HCT116 (cell line): ENCODE data around the gene FBXO24. TPM values are rescaled to one million over a fixed set of nuclear protein-coding genes. Genes with fewer than 3 reads are reported as not detected.

Source experiments
- ATAC-seq: fragments of 200-7000 bp; cut with Tn5 transposase; 2 replicates; pipeline ENCODE4 v1.9.1; 2020; ENCODE audit warnings: mild to moderate bottlenecking, moderate library complexity
- BruUV-seq: library from RNA; stranded (reverse); fragments of 400-500 nt; replicated peaks from 2 replicates; lab custom pipeline; 2021; lab: Mats Ljungman, UMichigan
- CTCF ChIA-PET: fragments of 300-600 bp; sonication (Branson Sonifier 250); formaldehyde crosslinking; loops from one replicate; lab custom pipeline; 2021; ENCODE audit warnings: antibody characterized with exemption; lab: Charles Lee
- POLR2A ChIA-PET: fragments of 300-600, 350-600 bp; sonication (Branson Sonifier 250); formaldehyde crosslinking; loops from one replicate; lab custom pipeline; 2021; ENCODE audit warnings: antibody characterized with exemption; lab: Charles Lee
- RAD21 ChIA-PET, 2 experiments: fragments of 300-600 bp; sonication (Branson Sonifier 250); formaldehyde crosslinking; loops; one replicate each; lab custom pipeline; 2023; ENCODE audit warnings: low total read pairs in 2 of 2; ENCODE audit not compliant: uncharacterized antibody in 2 of 2, unreplicated experiment in 2 of 2, low non-redundant PET in 1 of 2; lab: Charles Lee
- DNase-seq: peaks from one replicate; pipeline ENCODE4 v3.0.0-alpha.2; 2010; ENCODE audit warnings: low read depth, low spot score
- H2AFZ ChIP-seq: fragments of 200-600 bp; shearing (Covaris generic), sonication (generic); 2 replicates; pipeline ENCODE4 v1.6.1; 2017; ENCODE audit warnings: low read depth, mixed run types, mixed read lengths, antibody characterized with exemption, low read length; ENCODE audit not compliant: poor library complexity, severe bottlenecking
- H3K27ac ChIP-seq: 2 replicates; pipeline ENCODE4 v1.5.1; 2012; ENCODE audit warnings: low read depth, low read length
- H3K27me3 ChIP-seq: fragments of 200-600 bp; sonication (generic); 2 replicates; pipeline ENCODE4 v1.6.1; 2016; ENCODE audit warnings: mixed run types, low read length, mixed read lengths; ENCODE audit not compliant: insufficient read depth
- H3K36me3 ChIP-seq, 2 experiments: fragments of 200-500 bp in 1 of 2; fragments of 200-600 bp in 1 of 2; sonication (Bioruptor generic) in 1 of 2; sonication (generic) in 1 of 2; 2 replicates each; pipeline versions ENCODE4 v1.5.1 to v1.6.1; 2014 to 2016; ENCODE audit warnings: low read length in 2 of 2, inconsistent platforms in 1 of 2, mixed read lengths in 1 of 2, mixed run types in 1 of 2; ENCODE audit not compliant: insufficient read depth in 2 of 2, control insufficient read depth in 1 of 2
- H3K4me1 ChIP-seq, 2 experiments: fragments of 200-600 bp in 1 of 2; sonication (generic) in 1 of 2; 2 replicates each; pipeline versions ENCODE4 v1.5.1 to v1.6.1; 2012 to 2017; ENCODE audit warnings: low read length in 2 of 2, inconsistent platforms in 1 of 2, mild to moderate bottlenecking in 1 of 2, mixed read lengths in 1 of 2, mixed run types in 1 of 2, moderate library complexity in 1 of 2; ENCODE audit not compliant: insufficient read depth in 2 of 2, control insufficient read depth in 1 of 2
- H3K4me2 ChIP-seq: fragments of 200-600 bp; sonication (generic); 2 replicates; pipeline ENCODE4 v1.6.1; 2017; ENCODE audit warnings: mixed run types, low read length, mixed read lengths
- H3K4me3 ChIP-seq, 2 experiments: fragments of 200-600 bp in 1 of 2; sonication (generic) in 1 of 2; replicated peaks in 1 of 2; 2 replicates each; pipeline ENCODE4 v1.5.1; 2011 to 2016; ENCODE audit warnings: low read length in 2 of 2, control low read depth in 1 of 2, low read depth in 1 of 2, mild to moderate bottlenecking in 1 of 2, mixed read lengths in 1 of 2, mixed run types in 1 of 2
- H3K79me2 ChIP-seq: fragments of 200-600 bp; sonication (generic); 2 replicates; pipeline ENCODE4 v1.6.1; 2017; ENCODE audit warnings: mild to moderate bottlenecking, mixed run types, low read length, moderate library complexity, mixed read lengths; ENCODE audit not compliant: insufficient read depth
- H3K9ac ChIP-seq: fragments of 200-600 bp; sonication (generic); 2 replicates; pipeline ENCODE4 v1.6.1; 2016; ENCODE audit warnings: low read length, mixed read lengths
- H3K9me2 ChIP-seq: fragments of 200-600 bp; sonication (generic), shearing (Covaris generic); 2 replicates; pipeline ENCODE4 v1.6.1; 2017; ENCODE audit warnings: mixed run types, mild to moderate bottlenecking, moderate library complexity; ENCODE audit not compliant: insufficient read depth
- H3K9me3 ChIP-seq, 2 experiments: fragments of 200-500 bp in 1 of 2; fragments of 200-600 bp in 1 of 2; sonication (Bioruptor generic) in 1 of 2; sonication (generic) in 1 of 2; 2 replicates each; pipeline ENCODE4 v1.6.1; 2014 to 2017; ENCODE audit warnings: low read length in 2 of 2, mixed read lengths in 2 of 2, inconsistent platforms in 1 of 2, low read depth in 1 of 2, mild to moderate bottlenecking in 1 of 2, mixed run types in 1 of 2, moderate library complexity in 1 of 2; ENCODE audit not compliant: control insufficient read depth in 1 of 2, insufficient read depth in 1 of 2
- H4K20me1 ChIP-seq: fragments of 200-600 bp; sonication (generic), shearing (Covaris generic); 2 replicates; pipeline ENCODE4 v1.6.1; 2017; ENCODE audit warnings: mixed run types, mild to moderate bottlenecking, moderate library complexity; ENCODE audit not compliant: insufficient read depth
- CBX3 ChIP-seq: IDR thresholded peaks from 2 replicates; pipeline ENCODE4 v1.6.1; 2012; ENCODE audit warnings: low read depth
- CTCF ChIP-seq, 3 experiments: fragments of 200-600 bp in 1 of 3; sonication (generic) in 1 of 3; IDR thresholded peaks in 2 of 3; conservative IDR thresholded peaks in 1 of 3; 2 replicates each; pipeline ENCODE4 v1.5.1; 2012 to 2017; ENCODE audit warnings: low read depth in 2 of 3, low read length in 2 of 3, antibody characterized with exemption in 1 of 3, borderline replicate concordance in 1 of 3, control low read depth in 1 of 3, mild to moderate bottlenecking in 1 of 3, mixed read lengths in 1 of 3, mixed run types in 1 of 3, moderate library complexity in 1 of 3; ENCODE audit not compliant: insufficient read depth in 1 of 3
- EGR1 ChIP-seq: IDR thresholded peaks from 2 replicates; pipeline ENCODE4 v1.6.1; 2012; ENCODE audit warnings: low read depth
- ELF1 ChIP-seq: IDR thresholded peaks from 2 replicates; pipeline ENCODE4 v1.6.1; 2012; ENCODE audit warnings: low read depth, borderline replicate concordance
- EZH2 ChIP-seq: fragments of 200-600 bp; sonication (generic); IDR thresholded peaks from 2 replicates; pipeline ENCODE4 v1.6.1; 2017; ENCODE audit warnings: antibody characterized with exemption, mixed run types
- EZH2phosphoT487 ChIP-seq: fragments of 200-600 bp; IDR thresholded peaks from 2 replicates; pipeline ENCODE4 v1.6.1; 2018; ENCODE audit warnings: antibody characterized with exemption, borderline replicate concordance
- FOSL1 ChIP-seq: IDR thresholded peaks from 2 replicates; pipeline ENCODE4 v1.6.1; 2012; ENCODE audit warnings: low read depth
- MAX ChIP-seq: IDR thresholded peaks from 2 replicates; pipeline ENCODE4 v1.6.1; 2012
- POLR2A ChIP-seq: IDR thresholded peaks from 2 replicates; pipeline ENCODE4 v1.7.0; 2011; ENCODE audit warnings: borderline replicate concordance; ENCODE audit not compliant: insufficient read depth, insufficient read length; ENCODE audit errors: extremely low read depth
- POLR2AphosphoS5 ChIP-seq: IDR thresholded peaks from 2 replicates; pipeline ENCODE4 v1.6.1; 2011; ENCODE audit warnings: mild to moderate bottlenecking, low read depth, low read length, moderate library complexity
- RAD21 ChIP-seq: IDR thresholded peaks from 2 replicates; pipeline ENCODE4 v1.6.1; 2012; ENCODE audit warnings: low read depth, mild to moderate bottlenecking
- SIN3A ChIP-seq: IDR thresholded peaks from 2 replicates; pipeline ENCODE4 v1.6.1; 2012; ENCODE audit warnings: low read depth
- SP1 ChIP-seq: IDR thresholded peaks from 2 replicates; pipeline ENCODE4 v1.6.1; 2012; ENCODE audit warnings: low read depth
- SRF ChIP-seq: IDR thresholded peaks from 2 replicates; pipeline ENCODE4 v1.6.1; 2012; ENCODE audit warnings: low read depth
- TCF7L2 ChIP-seq: IDR thresholded peaks from 2 replicates; pipeline ENCODE4 v1.7.0; 2011; ENCODE audit warnings: borderline replicate concordance, inconsistent platforms; ENCODE audit not compliant: insufficient read depth, insufficient read length; ENCODE audit errors: extremely low read depth
- YY1 ChIP-seq: IDR thresholded peaks from 2 replicates; pipeline ENCODE4 v1.6.1; 2011; ENCODE audit warnings: low read length, low read depth, moderate library complexity, mild to moderate bottlenecking; ENCODE audit not compliant: insufficient replicate concordance; ENCODE audit errors: extremely low read depth
- ZBTB33 ChIP-seq: IDR thresholded peaks from 2 replicates; pipeline ENCODE4 v1.6.1; 2011; ENCODE audit warnings: mild to moderate bottlenecking, low read length, moderate library complexity; ENCODE audit not compliant: insufficient replicate concordance; ENCODE audit errors: extremely low read depth
- ZFX ChIP-seq: fragments of 450-650 bp; IDR thresholded peaks from 2 replicates; pipeline ENCODE4 v1.6.1; 2017
- ZNF274 ChIP-seq: fragments of 200-500 bp; sonication (Bioruptor generic); IDR thresholded peaks from 2 replicates; pipeline ENCODE4 v1.6.1; 2014; ENCODE audit warnings: mild to moderate bottlenecking, low read depth, low read length, inconsistent platforms
- intact Hi-C: fragments of 100-400 bp; cut with micrococcal nuclease; formaldehyde crosslinking; loops from 2 replicates; pipeline ENCODE4 v1.10.0; 2022
- total RNA-seq: library from RNA; stranded (reverse); gene quantifications from one replicate; pipeline ENCODE4 v1.2.1, GENCODE V29; 2021; ENCODE audit not compliant: unreplicated experiment
- TF ChIP-seq, protein P1 (sequence below): IDR thresholded peaks from 2 replicates; pipeline ENCODE4 v1.6.1; 2012

FBXO24 gene
- total RNA-seq, 1 experiment from 2014 or later = 2.1 TPM

DNA sequence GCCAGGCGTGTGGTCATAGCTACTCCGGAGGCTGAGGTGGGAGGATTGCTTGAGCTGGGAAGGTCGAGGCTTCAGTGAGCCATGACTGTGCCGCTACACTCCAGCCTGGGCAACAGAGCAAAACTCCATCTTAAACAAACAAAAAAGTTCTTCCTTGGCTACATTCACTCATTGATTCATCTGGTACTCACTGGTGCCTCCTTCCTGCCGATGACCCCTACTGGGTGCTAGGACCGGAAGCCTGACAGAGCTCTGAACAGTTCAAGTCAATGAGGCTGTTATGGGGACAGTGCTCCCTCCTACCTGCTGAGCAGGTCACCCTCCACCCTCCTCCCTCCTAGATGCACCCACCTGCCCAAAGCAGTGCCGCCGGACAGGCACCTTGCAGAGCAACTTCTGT, 21.0 kb downstream of the FBXO24 start (continued):
- no peak for TF ChIP-seq CTCF (IDR thresholded peaks at IDR 0.05 in 2 of 3, conservative IDR thresholded peaks at IDR 0.05 in 1 of 3; ENCODE audit: borderline replicate concordance in 1 of 3, insufficient read depth in 1 of 3, low read depth in 2 of 3, low read length in 2 of 3)
- no peak for TF ChIP-seq POLR2AphosphoS5
- TF ChIP-seq TCF7L2 = no peak
- no peak for TF ChIP-seq EZH2phosphoT487
- TF ChIP-seq SRF = no peak
- no peak for TF ChIP-seq POLR2A
- no peak for TF ChIP-seq FOSL1
- TF ChIP-seq CBX3 = no peak
- TF ChIP-seq ZFX = no peak
- TF ChIP-seq EZH2 = no peak
- TF ChIP-seq ELF1 = no peak
- TF ChIP-seq MAX = no peak

DNA sequence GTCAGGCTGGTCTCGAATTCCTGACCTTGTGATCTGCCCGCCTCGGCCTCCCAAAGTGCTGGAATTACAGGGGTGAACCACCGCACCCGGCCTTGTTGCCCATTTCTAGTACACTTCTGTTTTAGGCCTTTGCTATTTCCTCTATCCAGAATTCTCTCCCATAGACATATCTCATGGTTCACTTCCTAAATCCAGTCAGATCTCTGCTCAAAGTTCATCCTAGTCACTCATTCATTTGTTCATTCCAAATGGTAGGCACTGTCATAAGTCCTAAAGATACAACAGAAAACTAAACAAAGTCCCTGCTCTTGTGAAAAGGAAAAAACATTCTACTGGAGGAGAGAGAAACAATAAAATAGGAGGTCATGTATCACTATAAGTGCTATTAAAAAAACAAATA, 23.8 kb downstream of the FBXO24 start:
- Histone ChIP-seq H3K9me3 (no peaks in the 10 kb centered on the region), H3K9ac (no peak overlapping the region), H3K4me1 (peaks cover 8 to 42% of the 10 kb centered on the region in 2 experiments), H3K79me2 (no peaks in the 10 kb centered on the region), H3K4me3 (no peak overlapping the region), H2AFZ (no peak overlapping the region), H3K9me2 (no peaks in the 10 kb centered on the region), H3K27ac (no peak overlapping the region), H3K27me3 (no peaks in the 10 kb centered on the region), H3K36me3 (no peaks in the 10 kb centered on the region), H3K4me2 (no peak overlapping the region), H4K20me1 (no peaks in the 10 kb centered on the region)
- ATAC-seq (no peak), DNase-seq (no peak)
- no peak for TF ChIP-seq ELF1
- no peak for TF ChIP-seq YY1
- TF ChIP-seq RAD21 = no peak
- no peak for TF ChIP-seq EZH2phosphoT487
- TF ChIP-seq, protein P1, sequence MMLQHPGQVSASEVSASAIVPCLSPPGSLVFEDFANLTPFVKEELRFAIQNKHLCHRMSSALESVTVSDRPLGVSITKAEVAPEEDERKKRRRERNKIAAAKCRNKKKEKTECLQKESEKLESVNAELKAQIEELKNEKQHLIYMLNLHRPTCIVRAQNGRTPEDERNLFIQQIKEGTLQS = no peak
- no peak for TF ChIP-seq FOSL1
- TF ChIP-seq EGR1 = no peak
- no peak for TF ChIP-seq SRF
- no peak for TF ChIP-seq ZBTB33
- no peak for TF ChIP-seq EZH2
- no peak for TF ChIP-seq SIN3A
- no peak for TF ChIP-seq SP1
- TF ChIP-seq ZNF274 = no peak
- TF ChIP-seq POLR2A = no peak
- ChIA-PET CTCF (interaction anchor here (1.2 kb wide), 2 partner anchors 20 to 21 kb away, joined by 3 read pairs; no protein-coding TSS in a partner anchor), POLR2A (no interaction called here), RAD21 (no interaction called here)
- intact Hi-C loops = no loop called here
- no TSS peak for BruUV-seq
